Activated CD4-positive, alpha-beta T cell treated with anti-CD3 and anti-CD28 coated beads, Interleukin-2, amount 10 ng/mL, durations not matched to agents 24 days and 14 days (primary cell): ENCODE data around the gene BDP1. TPM values are rescaled to one million over a fixed set of nuclear protein-coding genes. Genes with fewer than 3 reads are reported as not detected.
"Not testable (repeated sequence)": the region's sequence is repeated elsewhere in the genome, so short reads cannot be mapped to it uniquely, and the experiment has no call there.

Experiments
- DNase-seq: peaks from one replicate; pipeline ENCODE4 v3.0.0; 2022
- H3K27ac Mint-ChIP-seq: one replicate; pipeline ENCODE4 v1.8.0; 2022; ENCODE audit warnings: mild to moderate bottlenecking, mixed read lengths
- H3K27me3 Mint-ChIP-seq: one replicate; pipeline ENCODE4 v1.8.0; 2022; ENCODE audit warnings: mixed read lengths
- H3K36me3 Mint-ChIP-seq: one replicate; pipeline ENCODE4 v1.8.0; 2022; ENCODE audit warnings: low read depth, mild to moderate bottlenecking, mixed read lengths
- H3K4me1 Mint-ChIP-seq: one replicate; pipeline ENCODE4 v1.8.0; 2021; ENCODE audit warnings: mixed read lengths
- H3K4me3 Mint-ChIP-seq: one replicate; pipeline ENCODE4 v1.8.0; 2022; ENCODE audit warnings: mild to moderate bottlenecking, moderate library complexity, mixed read lengths
- H3K9me3 Mint-ChIP-seq: one replicate; pipeline ENCODE4 v1.8.0; 2021; ENCODE audit warnings: mixed read lengths
- intact Hi-C: fragments of 100-400 bp; cut with micrococcal nuclease; formaldehyde crosslinking; loops from one replicate; pipeline ENCODE4 v1.15.1; 2023
- total RNA-seq: library from RNA; stranded (reverse); gene quantifications from 2 replicates; pipeline ENCODE4 v1.2.3, GENCODE V29; 2022

Gene BDP1
- total RNA-seq, 1 donor from 2014 or later, result 39.4 TPM

GRCh38 chr5:71588533-71588885, 133.1 kb downstream of the BDP1 start:
- Mint-ChIP-seq H3K4me3 (peak overlapping the region; percentile 89), H3K27ac (peak overlapping the region; percentile 52), H3K4me1 (peaks cover 34% of the 10 kb centered on the region), H3K27me3 (no peaks in the 10 kb centered on the region), H3K36me3 (peaks cover 12% of the 10 kb centered on the region), H3K9me3 (peaks cover 5% of the 10 kb centered on the region)
- no peak for DNase-seq
- intact Hi-C loops, result loop anchor here (10.0 kb wide), 2 partner anchors 646 to 716 kb away; no protein-coding TSS in a partner anchor

- H3K27ac Mint-ChIP-seq, result peak overlapping the region; percentile 43
- peak overlapping the region; percentile 58 for H3K4me3 Mint-ChIP-seq
- H3K4me1 Mint-ChIP-seq, result peaks cover 34% of the 10 kb centered on the region
- peak; percentile 62 for DNase-seq
- intact Hi-C loops, result loop anchor here (10.0 kb wide), 2 partner anchors 645 to 715 kb away; no protein-coding TSS in a partner anchor
- no peaks in the 10 kb centered on the region for H3K27me3 Mint-ChIP-seq
- peaks cover 5% of the 10 kb centered on the region for H3K9me3 Mint-ChIP-seq
- H3K36me3 Mint-ChIP-seq, result peaks cover 19% of the 10 kb centered on the region
Measured at GRCh38 chr5:71589903-71590302, 134.5 kb downstream of the BDP1 start.

GRCh38 chr5:71591100-71591499, 135.6 kb downstream of the BDP1 start:
- peaks cover 25% of the 10 kb centered on the region for H3K36me3 Mint-ChIP-seq
- H3K27me3 Mint-ChIP-seq, result no peaks in the 10 kb centered on the region
- H3K9me3 Mint-ChIP-seq, result peaks cover 5% of the 10 kb centered on the region
- peak overlapping the region; percentile 5 for H3K4me3 Mint-ChIP-seq
- intact Hi-C loops, result no loop called here
- DNase-seq, result no peak
- peaks cover 34% of the 10 kb centered on the region for H3K4me1 Mint-ChIP-seq
- no peak overlapping the region for H3K27ac Mint-ChIP-seq

- Mint-ChIP-seq H3K4me3 (no peak overlapping the region), H3K27ac (no peak overlapping the region), H3K36me3 (peaks cover 43% of the 10 kb centered on the region), H3K4me1 (peaks cover 19% of the 10 kb centered on the region), H3K27me3 (no peaks in the 10 kb centered on the region), H3K9me3 (no peaks in the 10 kb centered on the region)
- DNase-seq, result no peak
- intact Hi-C loops, result no loop called here
Measured at GRCh38 chr5:71596169-71596568, 140.7 kb downstream of the BDP1 start.

GRCh38 chr5:71597001-71597400, 141.6 kb downstream of the BDP1 start:
- no peak overlapping the region for H3K27ac Mint-ChIP-seq
- H3K4me1 Mint-ChIP-seq, result peaks cover 25% of the 10 kb centered on the region
- intact Hi-C loops, result no loop called here
- peaks cover 45% of the 10 kb centered on the region for H3K36me3 Mint-ChIP-seq
- H3K27me3 Mint-ChIP-seq, result no peaks in the 10 kb centered on the region
- no peaks in the 10 kb centered on the region for H3K9me3 Mint-ChIP-seq
- no peak overlapping the region for H3K4me3 Mint-ChIP-seq
- no peak for DNase-seq

GRCh38 chr5:71600783-71601182, 145.3 kb downstream of the BDP1 start:
- no peaks in the 10 kb centered on the region for H3K9me3 Mint-ChIP-seq
- H3K27ac Mint-ChIP-seq, result peak overlapping the region; percentile 93
- no peaks in the 10 kb centered on the region for H3K27me3 Mint-ChIP-seq
- intact Hi-C loops, result loop anchor here (1.0 to 5.0 kb wide), 6 partner anchors 13 to 182 kb away; partner anchors contain the start of gene MCCC2
- H3K36me3 Mint-ChIP-seq, result peaks cover 57% of the 10 kb centered on the region
- H3K4me3 Mint-ChIP-seq, result peak overlapping the region; percentile 36
- peaks cover 32% of the 10 kb centered on the region for H3K4me1 Mint-ChIP-seq
- DNase-seq, result no peak

GRCh38 chr5:71601222-71602026, 146.0 kb downstream of the BDP1 start:
- H3K4me1 Mint-ChIP-seq, result peaks cover 32% of the 10 kb centered on the region
- DNase-seq, result peak; percentile 89
- peaks cover 54% of the 10 kb centered on the region for H3K36me3 Mint-ChIP-seq
- no peaks in the 10 kb centered on the region for H3K9me3 Mint-ChIP-seq
- H3K27me3 Mint-ChIP-seq, result no peaks in the 10 kb centered on the region
- intact Hi-C loops, result loop anchor here (1.0 to 5.0 kb wide), 6 partner anchors 14 to 181 kb away; partner anchors contain the start of gene MCCC2
- H3K4me3 Mint-ChIP-seq, result peak overlapping the region; percentile 36
- H3K27ac Mint-ChIP-seq, result peak overlapping the region; percentile 93

GRCh38 chr5:71609916-71610315, 154.5 kb downstream of the BDP1 start:
- peaks cover 31% of the 10 kb centered on the region for H3K36me3 Mint-ChIP-seq
- intact Hi-C loops, result not testable (repeated sequence)

GRCh38 chr5:71615809-71616208, 160.4 kb downstream of the BDP1 start:
- H3K4me3 Mint-ChIP-seq, result no peak overlapping the region
- no peak for DNase-seq
- intact Hi-C loops, result no loop called here
- peaks cover 42% of the 10 kb centered on the region for H3K36me3 Mint-ChIP-seq
- no peaks in the 10 kb centered on the region for H3K27me3 Mint-ChIP-seq
- peaks cover 6% of the 10 kb centered on the region for H3K9me3 Mint-ChIP-seq
- H3K4me1 Mint-ChIP-seq, result peaks cover 3% of the 10 kb centered on the region
- H3K27ac Mint-ChIP-seq, result no peak overlapping the region

More at GRCh38 chr5:71609916-71610315, 154.5 kb downstream of the BDP1 start:
- not testable (repeated sequence) for H3K27me3 Mint-ChIP-seq, DNase-seq, H3K4me1 Mint-ChIP-seq, H3K27ac Mint-ChIP-seq, H3K4me3 Mint-ChIP-seq, H3K9me3 Mint-ChIP-seq

Other genes starting within 250 kb of the BDP1 start
- gene MCCC2, start 131.7 kb downstream of the BDP1 start, total RNA-seq, result 58.7 and 58.9 TPM in 2 replicates